HEK293 (cell line): Measurements from ENCODE around the gene PPP2R5E.

Source experiments
- CTCF ChIA-PET: fragments of 350-600 bp; formaldehyde crosslinking; extraction: SDS; loops from one replicate; lab custom pipeline; 2021; ENCODE audit warnings: antibody characterized with exemption; lab: Yijun Ruan, JAX
- POLR2A ChIA-PET: fragments of 300-600 bp; formaldehyde crosslinking; extraction: SDS; loops from one replicate; lab custom pipeline; 2020; ENCODE audit warnings: antibody characterized with exemption, inconsistent platforms; lab: Yijun Ruan, JAX
- H3K27ac ChIP-seq: fragments of 200-500 bp; sonication (Bioruptor generic); 2 replicates; pipeline ENCODE4 v1.5.1; 2014; ENCODE audit warnings: low read depth, low read length, control low read depth, inconsistent platforms; ENCODE audit errors: extremely low read depth
- H3K36me3 ChIP-seq, 2 experiments: fragments of 200-500 bp in 1 of 2; sonication (Bioruptor generic) in 1 of 2; 1 replicate in 1 of 2; 2 replicates in 1 of 2; pipeline ENCODE4 v1.5.1; 2014 to 2017; ENCODE audit warnings: inconsistent platforms in 2 of 2, low read length in 2 of 2; ENCODE audit not compliant: control insufficient read depth in 2 of 2, insufficient read depth in 1 of 2
- H3K4me1 ChIP-seq: fragments of 200-500 bp; sonication (Bioruptor generic); 2 replicates; pipeline ENCODE4 v1.5.1; 2014; ENCODE audit warnings: mild to moderate bottlenecking, low read length, inconsistent platforms; ENCODE audit not compliant: control insufficient read depth, insufficient read depth
- H3K4me3 ChIP-seq: 2 replicates; pipeline ENCODE4 v1.5.1; 2011; ENCODE audit warnings: low read depth, mild to moderate bottlenecking, control low read depth, low read length, moderate library complexity
- H3K9me3 ChIP-seq: fragments of 200-500 bp; sonication (Bioruptor generic); 2 replicates; pipeline ENCODE4 v1.5.1; 2014; ENCODE audit warnings: low read depth, low read length, inconsistent platforms; ENCODE audit not compliant: control insufficient read depth, insufficient read depth
- ELK4 ChIP-seq: IDR thresholded peaks from 2 replicates; pipeline ENCODE4 v1.6.1; 2011; ENCODE audit warnings: mild to moderate bottlenecking, low read depth, low read length, borderline replicate concordance
- HOXA7 ChIP-seq: sonication (generic); formaldehyde crosslinking; IDR thresholded peaks from 2 replicates; pipeline ENCODE4 v1.8.1; 2022; ENCODE audit warnings: missing genetic modification reagents, borderline replicate concordance
- KLF9 ChIP-seq: fragments of 450-650 bp; formaldehyde crosslinking; IDR thresholded peaks from 2 replicates; pipeline ENCODE4 v1.5.1; 2016; ENCODE audit warnings: missing biosample characterization, missing genetic modification characterization, low read depth
- SETDB1 ChIP-seq: IDR thresholded peaks from one replicate; pipeline ENCODE4 v1.6.1; 2017; ENCODE audit warnings: mild to moderate bottlenecking, low read length, moderate library complexity, mixed read lengths; ENCODE audit not compliant: insufficient read length
- SP2 ChIP-seq: fragments of 450-650 bp; formaldehyde crosslinking; IDR thresholded peaks from 2 replicates; pipeline ENCODE4 v1.5.1; 2016; ENCODE audit warnings: missing biosample characterization, missing genetic modification characterization
- TCF7L2 ChIP-seq: IDR thresholded peaks from 2 replicates; pipeline ENCODE4 v1.6.1; 2011; ENCODE audit warnings: low read depth, mild to moderate bottlenecking, inconsistent platforms, low read length, moderate library complexity, borderline replicate concordance
- ZBTB17 ChIP-seq: fragments of 450-650 bp; formaldehyde crosslinking; IDR thresholded peaks from 2 replicates; pipeline ENCODE4 v1.5.1; 2016; ENCODE audit warnings: missing biosample characterization, missing genetic modification characterization
- ZBTB7A ChIP-seq: fragments of 450-650 bp; formaldehyde crosslinking; IDR thresholded peaks from 2 replicates; pipeline ENCODE4 v1.5.1; 2016; ENCODE audit warnings: low read depth, missing biosample characterization, missing genetic modification characterization
- ZNF146 ChIP-seq: fragments of 450-650 bp; formaldehyde crosslinking; IDR thresholded peaks from 2 replicates; pipeline ENCODE4 v1.5.1; 2016; ENCODE audit warnings: missing biosample characterization, missing genetic modification characterization
- ZNF148 ChIP-seq: fragments of 450-650 bp; formaldehyde crosslinking; IDR thresholded peaks from 2 replicates; pipeline ENCODE4 v1.5.0; 2017; ENCODE audit warnings: missing biosample characterization, missing genetic modification characterization, borderline replicate concordance
- ZNF169 ChIP-seq: fragments of 450-650 bp; formaldehyde crosslinking; IDR thresholded peaks from 2 replicates; pipeline ENCODE4 v1.5.1; 2016; ENCODE audit warnings: missing biosample characterization, missing genetic modification characterization
- ZNF19 ChIP-seq: fragments of 450-650 bp; formaldehyde crosslinking; IDR thresholded peaks from 2 replicates; pipeline ENCODE4; 2016; ENCODE audit warnings: missing biosample characterization, missing genetic modification characterization, low read depth
- ZNF214 ChIP-seq: fragments of 450-650 bp; formaldehyde crosslinking; IDR thresholded peaks from 2 replicates; pipeline ENCODE4 v1.5.1; 2017; ENCODE audit warnings: missing biosample characterization, mild to moderate bottlenecking, missing genetic modification characterization, borderline replicate concordance
- ZNF221 ChIP-seq: fragments of 450-650 bp; formaldehyde crosslinking; IDR thresholded peaks from 2 replicates; pipeline ENCODE4 v1.5.1; 2017; ENCODE audit warnings: missing biosample characterization, missing genetic modification characterization, borderline replicate concordance
- ZNF398 ChIP-seq: fragments of 450-650 bp; formaldehyde crosslinking; IDR thresholded peaks from 2 replicates; pipeline ENCODE4 v1.5.1; 2017; ENCODE audit warnings: missing biosample characterization, missing genetic modification characterization
- ZNF404 ChIP-seq: fragments of 450-650 bp; formaldehyde crosslinking; IDR thresholded peaks from 2 replicates; pipeline ENCODE4 v1.5.1; 2017; ENCODE audit warnings: missing biosample characterization, missing genetic modification characterization
- ZNF501 ChIP-seq: fragments of 450-650 bp; formaldehyde crosslinking; IDR thresholded peaks from 2 replicates; pipeline ENCODE4 v1.5.1; 2016; ENCODE audit warnings: missing biosample characterization, missing genetic modification characterization
- ZNF510 ChIP-seq: fragments of 450-650 bp; formaldehyde crosslinking; IDR thresholded peaks from 2 replicates; pipeline ENCODE4 v1.5.1; 2018; ENCODE audit warnings: mild to moderate bottlenecking, missing genetic modification characterization, missing biosample characterization; ENCODE audit not compliant: insufficient replicate concordance
- ZNF596 ChIP-seq: fragments of 450-650 bp; IDR thresholded peaks from 2 replicates; pipeline ENCODE4 v1.5.0; 2018; ENCODE audit warnings: missing biosample characterization, mild to moderate bottlenecking, missing genetic modification characterization, moderate library complexity
- ZNF658 ChIP-seq: fragments of 450-650 bp; formaldehyde crosslinking; IDR thresholded peaks from 2 replicates; pipeline ENCODE4; 2016; ENCODE audit warnings: missing biosample characterization, missing genetic modification characterization
- ZNF837 ChIP-seq: fragments of 450-650 bp; formaldehyde crosslinking; IDR thresholded peaks from 2 replicates; pipeline ENCODE4 v1.5.1; 2016; ENCODE audit warnings: missing biosample characterization, missing genetic modification characterization

PPP2R5E gene

GRCh38 chr14:63326840-63327239 lies 216.3 kb downstream of the PPP2R5E start (continued):
- TF ChIP-seq ZNF398 (tag by site-specific recombination) (no peak), SETDB1 (no peak), SP2 (no peak), HOXA7 (CRISPR knock-in tag) (no peak), ZNF214 (tag by site-specific recombination) (no peak), ZNF146 (tag by site-specific recombination) (no peak), ZNF404 (tag by site-specific recombination) (no peak), ELK4 (no peak)

- no peaks in the 10 kb centered on the region for H3K36me3 ChIP-seq
- peaks cover 3% of the 10 kb centered on the region; the same call in 1 of the 2 replicates for H3K4me1 ChIP-seq
- no peak overlapping the region for H3K4me3 ChIP-seq
- CTCF ChIA-PET, result interaction anchor here (0.6 to 1.1 kb wide), 3 partner anchors 9 to 447 kb away, joined by 3 to 5 read pairs (median 5); no protein-coding TSS in a partner anchor
- POLR2A ChIA-PET, result no interaction called here
- H3K9me3 ChIP-seq, result no peaks in the 10 kb centered on the region
- TF ChIP-seq ZNF596 (tag by site-specific recombination) (no peak), KLF9 (no peak), ZNF169 (tag by site-specific recombination) (no peak), ZNF501 (no peak), ZNF19 (tag by site-specific recombination) (no peak), ZNF837 (tag by site-specific recombination) (no peak), ZNF510 (tag by site-specific recombination) (no peak), ZNF658 (tag by site-specific recombination) (no peak), ZBTB7A (tag by site-specific recombination) (no peak), TCF7L2 (no peak), ZBTB17 (tag by site-specific recombination) (no peak), ZNF221 (tag by site-specific recombination) (no peak), ZNF148 (tag by site-specific recombination) (no peak)
- no peak overlapping the region for H3K27ac ChIP-seq
These were observed 220.1 kb downstream of the PPP2R5E start for GRCh38 chr14:63322897-63323573.
